HAP-1 (cell line): Measurements from ENCODE around the gene PPM1B.
"Not testable (repeated sequence)": the region's sequence is repeated elsewhere in the genome, so short reads cannot be mapped to it uniquely, and the experiment has no call there.

Source experiments
- DNase-seq, 2 experiments: peaks; one replicate each; pipeline ENCODE4 v3.0.0-alpha.2; 2016 to 2020; ENCODE audit warnings: low spot score in 2 of 2
- H3K27me3 ChIP-seq: fragments of 250-450 bp; sonication (Bioruptor Pico); 2 replicates; pipeline ENCODE4 v1.5.1; 2020; ENCODE audit warnings: low read depth, mild to moderate bottlenecking, moderate library complexity
- H3K36me3 ChIP-seq: fragments of 250-450 bp; sonication (Bioruptor Pico); replicated peaks from 2 replicates; pipeline ENCODE4 v1.5.1; 2020; ENCODE audit warnings: mild to moderate bottlenecking
- H3K4me1 ChIP-seq: fragments of 250-450 bp; sonication (Bioruptor Pico); 2 replicates; pipeline ENCODE4 v1.5.1; 2020; ENCODE audit warnings: mild to moderate bottlenecking
- H3K4me3 ChIP-seq: fragments of 250-450 bp; sonication (Bioruptor Pico); 2 replicates; pipeline ENCODE4 v1.5.1; 2020; ENCODE audit warnings: mild to moderate bottlenecking, moderate library complexity
- H3K9me3 ChIP-seq: fragments of 250-450 bp; sonication (Bioruptor Pico); 2 replicates; pipeline ENCODE4 v1.5.1; 2020; ENCODE audit warnings: mild to moderate bottlenecking, moderate library complexity
- in situ Hi-C: fragments of 300-500 bp; cut with MboI; formaldehyde crosslinking; loops from 3 replicates; pipeline ENCODE4 v1.14.3; 2020; ENCODE audit warnings: low sequenced_read_pairs, inconsistent platforms, mixed read lengths

Gene PPM1B

GRCh38 chr2:44191739-44192138 lies 23.1 kb downstream of the PPM1B start:
- H3K4me1 ChIP-seq = peaks cover 8% of the 10 kb centered on the region; the same call in 1 of the 2 replicates
- H3K4me3 ChIP-seq = no peak overlapping the region
- H3K36me3 ChIP-seq = peaks cover 4% of the 10 kb centered on the region
- no peaks in the 10 kb centered on the region for H3K27me3 ChIP-seq
- no peaks in the 10 kb centered on the region for H3K9me3 ChIP-seq
- in situ Hi-C loops = no loop called here
- DNase-seq = no peak

GRCh38 chr2:44192646-44193045 lies 24.0 kb downstream of the PPM1B start:
- in situ Hi-C loops = no loop called here
- Histone ChIP-seq H3K27me3 (no peaks in the 10 kb centered on the region), H3K9me3 (no peaks in the 10 kb centered on the region), H3K4me3 (no peak overlapping the region), H3K4me1 (peaks cover 8% of the 10 kb centered on the region; the same call in 1 of the 2 replicates), H3K36me3 (no peaks in the 10 kb centered on the region)
- no peak for DNase-seq

GRCh38 chr2:44195714-44196113 lies 27.0 kb downstream of the PPM1B start:
- Histone ChIP-seq H3K4me1 (peaks cover 11% of the 10 kb centered on the region), H3K4me3 (no peak overlapping the region), H3K27me3 (no peaks in the 10 kb centered on the region), H3K9me3 (no peaks in the 10 kb centered on the region), H3K36me3 (no peaks in the 10 kb centered on the region)
- in situ Hi-C loops = no loop called here
- no peak for DNase-seq

GRCh38 chr2:44197816-44198215 lies 29.1 kb downstream of the PPM1B start:
- DNase-seq = no peak
- peaks cover under 1% of the 10 kb centered on the region for H3K36me3 ChIP-seq
- H3K9me3 ChIP-seq = no peaks in the 10 kb centered on the region
- in situ Hi-C loops = no loop called here
- no peak overlapping the region for H3K4me3 ChIP-seq
- H3K4me1 ChIP-seq = peaks cover 16% of the 10 kb centered on the region
- no peaks in the 10 kb centered on the region for H3K27me3 ChIP-seq

- in situ Hi-C loops = no loop called here
- Histone ChIP-seq H3K4me3 (no peak overlapping the region), H3K36me3 (peaks cover 7% of the 10 kb centered on the region), H3K27me3 (no peaks in the 10 kb centered on the region), H3K9me3 (no peaks in the 10 kb centered on the region), H3K4me1 (peaks cover 15% of the 10 kb centered on the region)
- DNase-seq = no peak
These were observed 31.3 kb downstream of the PPM1B start for GRCh38 chr2:44200011-44200410.

GRCh38 chr2:44200759-44201158 lies 32.1 kb downstream of the PPM1B start:
- no peak overlapping the region for H3K4me3 ChIP-seq
- no peaks in the 10 kb centered on the region for H3K9me3 ChIP-seq
- no peak for DNase-seq
- in situ Hi-C loops = no loop called here
- peaks cover 21% of the 10 kb centered on the region for H3K4me1 ChIP-seq
- no peaks in the 10 kb centered on the region for H3K27me3 ChIP-seq
- H3K36me3 ChIP-seq = peaks cover 7% of the 10 kb centered on the region

GRCh38 chr2:44201648-44202165 lies 33.0 kb downstream of the PPM1B start:
- Histone ChIP-seq H3K27me3 (no peaks in the 10 kb centered on the region), H3K4me3 (no peak overlapping the region), H3K36me3 (peaks cover 7% of the 10 kb centered on the region), H3K4me1 (peaks cover 25% of the 10 kb centered on the region), H3K9me3 (no peaks in the 10 kb centered on the region)
- no peak for DNase-seq
- in situ Hi-C loops = no loop called here

GRCh38 chr2:44203542-44203941 lies 34.9 kb downstream of the PPM1B start:
- Histone ChIP-seq H3K9me3 (no peaks in the 10 kb centered on the region), H3K4me3 (no peak overlapping the region), H3K27me3 (no peaks in the 10 kb centered on the region), H3K36me3 (peaks cover 7% of the 10 kb centered on the region), H3K4me1 (peaks cover 25% of the 10 kb centered on the region)
- in situ Hi-C loops = no loop called here
- DNase-seq = no peak

- in situ Hi-C loops = no loop called here
These were observed 36.5 kb downstream of the PPM1B start for GRCh38 chr2:44205169-44205568.

GRCh38 chr2:44207102-44207501 lies 38.4 kb downstream of the PPM1B start:
- Histone ChIP-seq H3K27me3 (no peaks in the 10 kb centered on the region), H3K36me3 (peaks cover 16% of the 10 kb centered on the region), H3K4me3 (no peak overlapping the region), H3K9me3 (no peaks in the 10 kb centered on the region), H3K4me1 (peaks cover 27% of the 10 kb centered on the region)
- no peak for DNase-seq
- in situ Hi-C loops = no loop called here

More at GRCh38 chr2:44205169-44205568, 36.5 kb downstream of the PPM1B start:
- H3K9me3 ChIP-seq = no peaks in the 10 kb centered on the region
- peaks cover 19% of the 10 kb centered on the region for H3K4me1 ChIP-seq
- no peak overlapping the region for H3K4me3 ChIP-seq
- peaks cover 10% of the 10 kb centered on the region for H3K36me3 ChIP-seq
- DNase-seq = no peak
- no peaks in the 10 kb centered on the region for H3K27me3 ChIP-seq

GRCh38 chr2:44207648-44208047 lies 39.0 kb downstream of the PPM1B start:
- H3K4me3 ChIP-seq, in situ Hi-C loops, H3K27me3 ChIP-seq, H3K9me3 ChIP-seq, DNase-seq: not testable (repeated sequence)
- peaks cover 28% of the 10 kb centered on the region for H3K4me1 ChIP-seq
- peaks cover 16% of the 10 kb centered on the region for H3K36me3 ChIP-seq

- no peak for DNase-seq
- H3K9me3 ChIP-seq = no peaks in the 10 kb centered on the region
- in situ Hi-C loops = no loop called here
- peaks cover 24% of the 10 kb centered on the region for H3K4me1 ChIP-seq
- peaks cover 12% of the 10 kb centered on the region for H3K36me3 ChIP-seq
- no peaks in the 10 kb centered on the region for H3K27me3 ChIP-seq
- H3K4me3 ChIP-seq = no peak overlapping the region
These were observed 41.7 kb downstream of the PPM1B start for GRCh38 chr2:44210362-44210761.

- in situ Hi-C loops = no loop called here
- no peak for DNase-seq
- peaks cover 16% of the 10 kb centered on the region for H3K4me1 ChIP-seq
- no peaks in the 10 kb centered on the region for H3K27me3 ChIP-seq
- no peaks in the 10 kb centered on the region for H3K9me3 ChIP-seq
- no peak overlapping the region for H3K4me3 ChIP-seq
- H3K36me3 ChIP-seq = peaks cover 12% of the 10 kb centered on the region
These were observed 42.5 kb downstream of the PPM1B start for GRCh38 chr2:44211183-44211582.

- Histone ChIP-seq H3K27me3 (no peaks in the 10 kb centered on the region), H3K4me1 (peaks cover 16% of the 10 kb centered on the region), H3K9me3 (no peaks in the 10 kb centered on the region), H3K4me3 (no peak overlapping the region), H3K36me3 (peaks cover 14% of the 10 kb centered on the region)
- in situ Hi-C loops = no loop called here
- no peak for DNase-seq
These were observed 43.6 kb downstream of the PPM1B start for GRCh38 chr2:44212302-44212701.

GRCh38 chr2:44215827-44216226 lies 47.2 kb downstream of the PPM1B start:
- H3K4me3 ChIP-seq = no peak overlapping the region
- no peak for DNase-seq
- in situ Hi-C loops = no loop called here
- H3K9me3 ChIP-seq = no peaks in the 10 kb centered on the region
- no peaks in the 10 kb centered on the region for H3K27me3 ChIP-seq
- H3K4me1 ChIP-seq = peaks cover 15% of the 10 kb centered on the region
- peaks cover 17% of the 10 kb centered on the region for H3K36me3 ChIP-seq
